PC-3 (cell line): ENCODE data around the gene MIB2. TPM values are rescaled to one million over a fixed set of nuclear protein-coding genes. Genes with fewer than 3 reads are reported as not detected.
A peak's percentile ranks its signal among the peaks of the same experiment; 100 is the strongest.
"Not testable (repeated sequence)": the region's sequence is repeated elsewhere in the genome, so short reads cannot be mapped to it uniquely, and the experiment has no call there.

ENCODE experiments used
- ATAC-seq: fragments of 200-7000 bp; cut with Tn5 transposase; 2 replicates; pipeline ENCODE4 v1.9.1; 2020; ENCODE audit warnings: mild to moderate bottlenecking, moderate library complexity
- BruUV-seq: library from RNA; stranded (reverse); fragments of 400-500 nt; replicated peaks from 2 replicates; lab custom pipeline; 2021; lab: Mats Ljungman, UMichigan
- CTCF ChIA-PET: fragments of 300-600 bp; sonication (Branson Sonifier 250); formaldehyde crosslinking; loops from one replicate; lab custom pipeline; 2022; ENCODE audit warnings: antibody characterized with exemption; lab: Charles Lee
- POLR2A ChIA-PET: fragments of 300-600 bp; sonication (Branson Sonifier 250); formaldehyde crosslinking; loops from one replicate; lab custom pipeline; 2022; ENCODE audit warnings: antibody characterized with exemption; ENCODE audit not compliant: unreplicated experiment; lab: Charles Lee
- DNase-seq: peaks from one replicate; pipeline ENCODE4 v3.0.0-alpha.2; 2015
- H2AFZ ChIP-seq: fragments of 300-600 bp; sonication (generic); 2 replicates; pipeline ENCODE4 v1.6.0; 2016; ENCODE audit warnings: antibody characterized with exemption, low read length
- H3F3A ChIP-seq: fragments of 300-600 bp; sonication (generic); one replicate; pipeline ENCODE4 v1.6.0; 2017; ENCODE audit warnings: antibody characterized with exemption, low read length, control low read depth, mild to moderate bottlenecking; ENCODE audit not compliant: unreplicated experiment
- H3K27ac ChIP-seq: fragments of 300-600 bp; sonication (generic); 2 replicates; pipeline ENCODE4 v1.5.1; 2016; ENCODE audit warnings: mild to moderate bottlenecking, low read length
- H3K27me3 ChIP-seq: fragments of 300-600 bp; sonication (generic); 2 replicates; pipeline ENCODE4 v1.6.1; 2016; ENCODE audit warnings: low read length, mixed read lengths
- H3K36me3 ChIP-seq: fragments of 300-600 bp; sonication (generic); 2 replicates; pipeline ENCODE4 v1.6.1; 2016; ENCODE audit warnings: low read depth, mixed run types, low read length, mixed read lengths
- H3K4me1 ChIP-seq: fragments of 300-600 bp; sonication (generic); 2 replicates; pipeline ENCODE4 v1.5.1; 2016; ENCODE audit warnings: low read length; ENCODE audit not compliant: insufficient read depth
- H3K4me2 ChIP-seq: fragments of 300-600 bp; sonication (generic); 2 replicates; pipeline ENCODE4 v1.6.0; 2016; ENCODE audit warnings: low read length
- H3K4me3 ChIP-seq: fragments of 300-600 bp; sonication (generic); 2 replicates; pipeline ENCODE4 v1.5.1; 2016; ENCODE audit warnings: mild to moderate bottlenecking, low read length, mixed read lengths
- H3K79me2 ChIP-seq: fragments of 300-600 bp; sonication (generic); 2 replicates; pipeline ENCODE4 v1.6.1; 2017; ENCODE audit warnings: low read length, mixed read lengths
- H3K9ac ChIP-seq: fragments of 300-600 bp; sonication (generic); 2 replicates; pipeline ENCODE4 v1.6.0; 2016; ENCODE audit warnings: mild to moderate bottlenecking, low read length
- H3K9me2 ChIP-seq: fragments of 300-600 bp; sonication (generic); replicated peaks from 2 replicates; pipeline ENCODE4 v1.6.1; 2016; ENCODE audit warnings: mixed run types, low read length, mixed read lengths
- H3K9me3 ChIP-seq: fragments of 300-600 bp; sonication (generic); 2 replicates; pipeline ENCODE4 v1.6.1; 2016; ENCODE audit warnings: low read length, mixed read lengths
- H4K20me1 ChIP-seq: fragments of 300-600 bp; sonication (generic); 2 replicates; pipeline ENCODE4 v1.6.1; 2016; ENCODE audit warnings: low read length, mixed read lengths
- CTCF ChIP-seq: fragments of 300-600 bp; sonication (generic); conservative IDR thresholded peaks from 2 replicates; pipeline ENCODE4 v1.5.1; 2017; ENCODE audit warnings: antibody characterized with exemption, low read depth, mild to moderate bottlenecking, low read length
- EZH2 ChIP-seq: fragments of 300-600 bp; sonication (generic); IDR thresholded peaks from one replicate; pipeline ENCODE4 v1.6.1; 2017; ENCODE audit warnings: antibody characterized with exemption, mild to moderate bottlenecking, low read length; ENCODE audit not compliant: unreplicated experiment
- EZH2phosphoT487 ChIP-seq: fragments of 300-600 bp; sonication (generic); IDR thresholded peaks from 2 replicates; pipeline ENCODE4 v1.6.1; 2018; ENCODE audit warnings: mild to moderate bottlenecking, antibody characterized with exemption, low read length, borderline replicate concordance
- intact Hi-C: fragments of 100-400 bp; cut with micrococcal nuclease; formaldehyde crosslinking; loops from 2 replicates; pipeline ENCODE4 v1.9.0; 2023
- total RNA-seq: library from RNA; depleted of rRNA; stranded (reverse); fragments of >200 nt; gene quantifications from 2 replicates; pipeline ENCODE4 v1.2.3, GENCODE V29; 2014

Gene MIB2
- total RNA-seq, 1 experiment from 2014 or later = 164 TPM

GRCh38 chr1:1630965-1631781 is 15.9 kb downstream of the MIB2 start:
- peak overlapping the region; percentile 73 for H3K4me2 ChIP-seq
- H3K4me3 ChIP-seq = peak overlapping the region; percentile 64
- BruUV-seq = no TSS peak
- ATAC-seq (peak; percentile 44), DNase-seq (peak; percentile 23)
- POLR2A ChIA-PET = interaction anchor here (0.5 kb wide), 1 partner anchor 171 kb away, joined by 5 read pairs; no protein-coding TSS in a partner anchor
- no peaks in the 10 kb centered on the region for H4K20me1 ChIP-seq
- no peaks in the 10 kb centered on the region for H3K36me3 ChIP-seq
- H2AFZ ChIP-seq = peak overlapping the region; percentile 54
- H3K9ac ChIP-seq = no peak overlapping the region
- H3K79me2 ChIP-seq = no peaks in the 10 kb centered on the region
- no peaks in the 10 kb centered on the region for H3K9me2 ChIP-seq
- intact Hi-C loops = no loop called here
- H3K27me3 ChIP-seq = no peaks in the 10 kb centered on the region
- H3K4me1 ChIP-seq = peaks cover 7% of the 10 kb centered on the region; the same call in 1 of the 2 replicates
- no peak for TF ChIP-seq EZH2
- no peak for TF ChIP-seq EZH2phosphoT487
- no peak for TF ChIP-seq CTCF
- CTCF ChIA-PET = interaction anchor here (0.6 kb wide), 1 partner anchor 16 kb away, joined by 4 read pairs; the partner anchor contains the start of gene MIB2
- H3F3A ChIP-seq = no peaks in the 10 kb centered on the region
- H3K9me3 ChIP-seq = no peaks in the 10 kb centered on the region
- H3K27ac ChIP-seq = no peak overlapping the region

DNA sequence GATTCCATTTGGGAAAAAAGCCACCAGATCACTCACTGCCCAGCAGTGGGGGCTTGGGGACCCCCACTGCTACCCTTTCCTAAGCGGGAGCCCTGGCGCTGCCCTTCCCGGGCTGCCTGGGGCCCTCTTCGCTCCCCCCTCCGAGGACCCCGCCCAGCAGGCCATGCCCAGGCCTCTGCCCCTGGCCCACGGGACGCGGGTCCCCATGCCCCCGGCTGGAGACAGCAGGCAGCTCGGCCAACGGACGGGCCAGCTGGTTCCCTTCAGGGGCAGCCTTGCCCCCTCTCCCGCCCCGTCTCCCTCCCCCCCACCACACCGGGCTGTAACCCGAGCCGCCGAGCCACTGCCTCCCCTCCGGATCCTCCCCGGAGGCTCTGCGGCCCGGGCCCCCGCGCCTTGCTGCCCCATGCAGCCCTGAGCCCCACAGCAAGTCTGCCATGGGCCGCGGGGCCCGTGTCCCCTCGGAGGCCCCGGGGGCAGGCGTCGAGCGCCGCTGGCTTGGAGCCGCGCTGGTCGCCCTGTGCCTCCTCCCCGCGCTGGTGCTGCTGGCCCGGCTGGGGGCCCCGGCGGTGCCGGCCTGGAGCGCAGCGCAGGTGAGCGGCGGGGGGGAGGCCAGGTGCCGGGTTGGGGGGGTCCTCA is 16.6 kb downstream of the MIB2 start, which contains the start of gene MMP23B:
Gene MMP23B (plus strand): TSS at position 392 of the 639 bp plus-strand sequence. CDS start 46 bp downstream, at position 438.
- Histone ChIP-seq H3K36me3 (peaks cover 5% of the 10 kb centered on the region; the same call in 1 of the 2 replicates), H3K4me2 (peak within 1 kb of the TSS; percentile 73), H4K20me1 (no peaks in the 10 kb centered on the region), H3K79me2 (no peaks in the 10 kb centered on the region), H3F3A (no peaks in the 10 kb centered on the region), H3K4me3 (peak within 1 kb of the TSS; percentile 64), H3K9me2 (no peaks in the 10 kb centered on the region), H3K9me3 (no peaks in the 10 kb centered on the region), H3K4me1 (peaks cover 7% of the 10 kb centered on the region; the same call in 1 of the 2 replicates), H2AFZ (peak within 1 kb of the TSS; percentile 54), H3K27ac (no peak within 1 kb of the TSS), H3K27me3 (no peaks in the 10 kb centered on the region), H3K9ac (peak within 1 kb of the TSS; percentile 5; the same call in 1 of the 2 replicates)
- intact Hi-C loops = no loop called here
- no TSS peak for BruUV-seq
- DNase-seq (peak; percentile 43), ATAC-seq (peak; percentile 37)
- ChIA-PET POLR2A (no interaction called here), CTCF (no interaction called here)
- TF ChIP-seq CTCF (no peak), EZH2 (no peak)

DNA sequence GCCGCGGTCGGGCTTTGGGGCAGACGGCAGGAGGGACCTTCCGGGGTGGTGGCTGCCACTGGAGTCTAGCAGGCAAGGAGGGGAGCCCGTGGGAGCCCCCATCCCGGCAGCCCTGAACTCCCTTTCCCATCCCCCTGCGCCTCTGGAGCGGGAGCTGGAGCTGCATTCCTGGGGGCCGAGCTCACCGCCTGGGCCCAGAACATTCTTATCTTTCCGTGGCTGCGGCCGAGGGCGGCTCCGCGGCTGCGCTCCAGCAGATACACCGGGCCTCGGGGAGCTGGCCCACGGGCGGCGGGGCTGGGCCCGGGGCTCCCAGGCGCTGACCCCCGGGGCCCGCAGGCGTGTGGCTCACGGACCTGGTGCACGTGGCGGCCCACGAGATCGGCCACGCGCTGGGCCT is 18.1 kb downstream of the MIB2 start:
- H3K36me3 ChIP-seq = peaks cover 12% of the 10 kb centered on the region; the same call in 1 of the 2 replicates
- H2AFZ ChIP-seq, H3K27me3 ChIP-seq, H3K4me2 ChIP-seq, H3K79me2 ChIP-seq, CTCF ChIA-PET, H3K27ac ChIP-seq, H4K20me1 ChIP-seq, H3K4me3 ChIP-seq, H3K4me1 ChIP-seq, DNase-seq, POLR2A ChIA-PET, BruUV-seq, H3F3A ChIP-seq, intact Hi-C loops, H3K9me3 ChIP-seq, ATAC-seq, H3K9ac ChIP-seq, H3K9me2 ChIP-seq: not testable (repeated sequence)

DNA sequence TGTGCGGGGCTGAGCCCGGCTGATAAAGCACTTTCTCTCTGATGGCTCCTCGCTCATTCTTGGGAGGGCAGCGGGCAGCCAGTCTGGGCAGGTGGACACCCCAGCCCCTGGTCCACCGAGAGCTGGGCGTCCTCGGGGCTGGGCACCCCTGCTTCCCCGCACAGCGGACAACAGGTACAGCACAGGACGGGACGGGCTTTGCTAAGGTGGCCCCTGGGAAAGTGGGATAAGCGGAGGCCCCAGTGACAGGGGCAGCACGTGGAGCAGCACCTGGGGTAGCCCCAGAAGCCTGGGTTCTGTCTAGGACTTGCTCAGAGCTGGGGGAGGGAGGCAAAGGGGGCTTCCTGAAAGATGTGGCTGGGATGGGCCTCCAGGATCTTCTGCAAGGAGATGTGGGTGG is 19.3 kb downstream of the MIB2 start:
- H2AFZ ChIP-seq, H3K27me3 ChIP-seq, H3K4me2 ChIP-seq, H3K79me2 ChIP-seq, H3K27ac ChIP-seq, ATAC-seq, H3K4me3 ChIP-seq, POLR2A ChIA-PET, BruUV-seq, CTCF ChIA-PET, H3K9me2 ChIP-seq, H3K9ac ChIP-seq, H3F3A ChIP-seq, H3K4me1 ChIP-seq, DNase-seq, H3K9me3 ChIP-seq, H4K20me1 ChIP-seq, intact Hi-C loops: not testable (repeated sequence)
- peaks cover 12% of the 10 kb centered on the region; the same call in 1 of the 2 replicates for H3K36me3 ChIP-seq
